ENCODE measurements around the gene DDIT4. TPM values are rescaled to one million over a fixed set of nuclear protein-coding genes. Genes with fewer than 3 reads are reported as not detected.

DDIT4 gene
- total RNA-seq, 1 donor, result 52.4 TPM

- TF ChIP-seq CTCF (IDR thresholded peaks at IDR 0.05; ENCODE audit: insufficient read depth, low read length), result no peak
- DNase-seq (ENCODE audit: low read depth), result no peak
- H3K4me3 ChIP-seq (ENCODE audit: low read depth, low read length), result no peak overlapping the region
Observed at GRCh38 chr10:72261784-72262404, 11.8 kb upstream of the DDIT4 start.

DNA sequence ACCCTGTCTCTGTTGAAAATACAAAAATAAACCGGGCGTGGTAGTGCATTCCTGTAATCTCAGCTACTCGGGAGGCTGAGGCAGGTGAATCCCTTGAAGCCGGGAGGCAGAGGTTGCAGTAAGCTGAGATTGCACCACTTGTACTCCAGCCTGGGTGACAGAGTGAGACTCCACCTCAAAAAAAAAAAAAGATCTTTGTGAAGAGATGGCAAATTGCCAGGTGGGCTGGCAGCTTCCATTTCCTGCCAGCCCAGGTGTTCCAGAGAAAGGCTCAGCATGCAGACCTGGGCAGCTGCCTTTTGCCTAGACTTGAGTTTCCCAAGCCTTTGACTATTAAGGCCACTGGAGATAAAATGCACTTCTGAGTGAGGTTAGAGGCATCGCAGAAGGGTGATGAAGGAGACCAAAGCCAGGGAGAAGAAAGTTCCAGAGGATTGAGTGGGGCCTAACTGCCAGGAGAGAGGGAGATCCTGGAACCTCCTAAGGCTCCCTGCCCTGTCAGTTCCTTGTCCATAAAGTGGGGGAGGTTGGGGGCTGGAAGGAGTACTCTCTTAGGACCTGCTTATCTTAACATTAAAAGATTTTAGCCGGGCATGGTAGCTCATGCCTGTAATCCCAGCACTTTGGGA is 10.0 kb upstream of the DDIT4 start:
- DNase-seq (ENCODE audit: low read depth), result no peak
- no peak for TF ChIP-seq CTCF (IDR thresholded peaks at IDR 0.05; ENCODE audit: insufficient read depth, low read length)
- H3K4me3 ChIP-seq (ENCODE audit: low read depth, low read length), result no peak overlapping the region

GRCh38 chr10:72264536-72264935 is 9.2 kb upstream of the DDIT4 start:
- TF ChIP-seq CTCF (IDR thresholded peaks at IDR 0.05; ENCODE audit: insufficient read depth, low read length), result no peak

DNA sequence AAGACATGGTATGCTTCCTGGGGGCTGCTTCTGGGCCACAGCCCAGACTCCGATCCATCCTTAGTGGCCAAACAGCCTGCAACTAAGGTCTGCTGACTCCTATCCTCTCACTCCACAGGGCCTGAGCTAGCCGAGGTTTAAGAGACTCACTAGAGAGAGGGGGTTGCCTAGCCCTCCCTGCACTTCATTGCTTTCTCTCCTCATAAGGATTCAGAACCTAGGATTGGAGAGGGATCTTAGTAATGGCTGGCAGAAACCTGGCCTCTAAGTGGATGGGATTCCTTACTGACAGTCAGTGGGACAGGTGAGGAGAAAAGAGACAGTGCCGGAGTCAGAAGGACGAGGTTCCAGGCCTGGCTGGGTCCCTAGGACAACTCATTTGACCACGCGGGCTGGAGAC is 8.2 kb upstream of the DDIT4 start:
- no peak overlapping the region for H3K4me3 ChIP-seq (ENCODE audit: low read depth, low read length)
- no peak for TF ChIP-seq CTCF (IDR thresholded peaks at IDR 0.05; ENCODE audit: insufficient read depth, low read length)
- no peak for DNase-seq (ENCODE audit: low read depth)

More at GRCh38 chr10:72264536-72264935, 9.2 kb upstream of the DDIT4 start:
- DNase-seq (ENCODE audit: low read depth), result no peak
- no peak overlapping the region for H3K4me3 ChIP-seq (ENCODE audit: low read depth, low read length)

DNA sequence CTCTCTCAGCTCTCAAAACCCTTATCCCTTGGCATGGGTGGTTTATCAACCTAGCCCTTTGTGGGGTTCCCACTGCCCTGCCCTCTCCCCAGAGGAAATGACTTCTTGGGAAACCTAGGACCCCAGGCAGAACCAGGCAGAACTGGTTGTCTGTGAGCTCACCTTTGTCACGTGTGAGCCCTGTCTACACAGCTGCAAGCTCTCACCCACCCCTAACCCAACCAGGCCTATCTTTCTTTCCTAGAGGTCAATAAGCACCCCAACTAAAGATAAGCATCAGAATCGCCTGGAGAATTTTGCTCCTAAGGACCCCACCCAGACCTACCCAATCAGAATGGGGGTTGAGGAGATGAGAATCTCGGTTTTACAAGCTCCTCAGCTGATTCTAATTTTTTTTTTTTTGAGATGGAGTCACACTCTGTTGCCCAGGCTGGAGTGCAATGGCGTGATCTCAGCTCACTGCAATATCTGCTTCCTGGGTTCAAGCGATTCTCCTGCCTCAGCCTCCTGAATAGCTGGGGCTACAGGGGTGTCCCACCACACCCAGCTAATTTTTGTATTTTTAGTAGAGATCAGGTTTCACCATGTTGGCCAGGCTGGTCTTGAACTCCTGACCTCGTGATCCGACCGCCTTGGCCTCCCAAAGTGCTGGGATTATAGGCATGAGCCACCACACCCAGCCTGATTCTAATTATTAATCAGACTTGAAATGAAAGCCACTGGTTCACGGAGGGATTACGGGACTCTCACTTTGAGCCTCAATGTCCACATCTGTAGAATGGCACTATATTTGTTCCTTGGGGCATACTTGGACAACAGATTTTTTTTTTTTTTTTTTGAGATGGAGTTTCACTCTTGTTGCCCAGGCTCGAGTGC is 7.5 kb upstream of the DDIT4 start:
- no peak overlapping the region for H3K4me3 ChIP-seq (ENCODE audit: low read depth, low read length)
- no peak for DNase-seq (ENCODE audit: low read depth)
- no peak for TF ChIP-seq CTCF (IDR thresholded peaks at IDR 0.05; ENCODE audit: insufficient read depth, low read length)

- DNase-seq (ENCODE audit: low read depth), result no peak
- H3K4me3 ChIP-seq (ENCODE audit: low read depth, low read length), result no peak overlapping the region
- no peak for TF ChIP-seq CTCF (IDR thresholded peaks at IDR 0.05; ENCODE audit: insufficient read depth, low read length)
Observed at GRCh38 chr10:72267381-72267780, 6.3 kb upstream of the DDIT4 start.

All from fibroblast of the aortic adventitia (primary cell).